K562 (cell line): Measurements from ENCODE around the gene IRS2. TPM values are rescaled to one million over a fixed set of nuclear protein-coding genes. Genes with fewer than 3 reads are reported as not detected.
A peak's percentile ranks its signal among the peaks of the same experiment; 100 is the strongest.

Experiments
- ATAC-seq: fragments of 200-7000 bp; cut with Tn5 transposase; 3 replicates; pipeline ENCODE4 v1.9.1; 2020; ENCODE audit warnings: moderate library complexity
- BruUV-seq: library from RNA; stranded (reverse); fragments of 400-500 nt; replicated peaks from 2 replicates; lab custom pipeline; 2021; lab: Mats Ljungman, UMichigan
- CTCF ChIA-PET: fragments of 300-600 bp; formaldehyde crosslinking; extraction: SDS; loops from one replicate; lab custom pipeline; 2021; ENCODE audit warnings: low intra/inter-chr PET ratio; lab: Yijun Ruan, JAX
- POLR2A ChIA-PET: fragments of 300-600, 350-650 bp; sonication (Branson Sonifier 250); formaldehyde crosslinking; extraction: SDS; loops from one replicate; lab custom pipeline; 2021; ENCODE audit warnings: antibody characterized with exemption, inconsistent platforms; lab: Yijun Ruan, JAX
- DNase-seq, 4 experiments: peaks; one replicate each; pipeline versions ENCODE4 v3.0.0 to v3.0.0-alpha.2; 2011 to 2018; ENCODE audit warnings: low spot score in 3 of 4, mixed read lengths in 3 of 4; ENCODE audit errors: extremely low read depth in 1 of 4
- FAIRE-seq: peaks from 2 replicates; lab custom pipeline; 2011; peaks lifted over from hg19 to GRCh38; lab: Jason Lieb, UNC
- H2AFZ ChIP-seq: 2 replicates; pipeline ENCODE4 v1.6.0; 2011; ENCODE audit warnings: low read depth, low read length, control low read depth, inconsistent platforms
- H3K27ac ChIP-seq: fragments of 200-600 bp; 3 replicates; pipeline ENCODE4 v1.8.0; 2011; ENCODE audit warnings: low read depth, mild to moderate bottlenecking, control low read depth, inconsistent platforms, low read length, moderate library complexity, mixed read lengths; ENCODE audit errors: extremely low read depth
- H3K27me3 ChIP-seq, 2 experiments: fragments of 300-600 bp in 1 of 2; 2 replicates in 1 of 2; 3 replicates in 1 of 2; pipeline versions ENCODE4 v1.6.0 to v1.8.0; 2011; ENCODE audit warnings: inconsistent platforms in 2 of 2, low read length in 2 of 2, mild to moderate bottlenecking in 1 of 2, mixed read lengths in 1 of 2, moderate library complexity in 1 of 2; ENCODE audit not compliant: control insufficient read depth in 2 of 2, insufficient read depth in 2 of 2
- H3K36me3 ChIP-seq: fragments of 300-600 bp; 3 replicates; pipeline ENCODE4 v1.8.0; 2011; ENCODE audit warnings: mild to moderate bottlenecking, low read length, inconsistent platforms; ENCODE audit not compliant: control insufficient read depth, insufficient read depth
- H3K4me1 ChIP-seq, 2 experiments: fragments of 200-600 bp in 1 of 2; replicated peaks in 1 of 2; 2 replicates in 1 of 2; 3 replicates in 1 of 2; pipeline versions ENCODE4 v1.5.1 to v1.8.0; 2011; ENCODE audit warnings: inconsistent platforms in 2 of 2, low read length in 2 of 2, mild to moderate bottlenecking in 1 of 2, mixed read lengths in 1 of 2, moderate library complexity in 1 of 2; ENCODE audit not compliant: control insufficient read depth in 2 of 2, insufficient read depth in 2 of 2
- H3K4me2 ChIP-seq: 2 replicates; pipeline ENCODE4 v1.6.1; 2011; ENCODE audit warnings: low read length, control low read depth, inconsistent platforms, mixed read lengths; ENCODE audit not compliant: insufficient read depth
- H3K4me3 ChIP-seq: fragments of 200-600 bp; sonication (generic), shearing (Covaris generic); 2 replicates; pipeline ENCODE4 v1.5.1; 2016; ENCODE audit warnings: control low read depth, inconsistent platforms
- H3K79me2 ChIP-seq: fragments of 200-600 bp; 3 replicates; pipeline ENCODE4 v1.8.0; 2011; ENCODE audit warnings: low read length, inconsistent platforms; ENCODE audit not compliant: control insufficient read depth, insufficient read depth
- H3K9ac ChIP-seq, 2 experiments: 2 replicates each; pipeline versions ENCODE4 v1.6.0 to v1.6.1; 2011; ENCODE audit warnings: low read depth in 2 of 2, low read length in 2 of 2, control low read depth in 1 of 2, inconsistent platforms in 1 of 2, mild to moderate bottlenecking in 1 of 2, mixed read lengths in 1 of 2; ENCODE audit not compliant: insufficient read depth in 1 of 2
- H3K9me1 ChIP-seq: one replicate; pipeline ENCODE4 v1.6.0; 2011; ENCODE audit warnings: inconsistent platforms, mild to moderate bottlenecking, low read length, moderate library complexity; ENCODE audit not compliant: control insufficient read depth, insufficient read depth
- H3K9me3 ChIP-seq: replicated peaks from 2 replicates; pipeline ENCODE4 v1.5.1; 2011; ENCODE audit warnings: low read depth, low read length, inconsistent platforms; ENCODE audit not compliant: control insufficient read depth, insufficient read depth
- H4K20me1 ChIP-seq: replicated peaks from 2 replicates; pipeline ENCODE4 v1.6.1; 2011; ENCODE audit warnings: low read length, inconsistent platforms, mixed read lengths; ENCODE audit not compliant: control insufficient read depth, insufficient read depth
- BHLHE40 ChIP-seq: IDR thresholded peaks from 2 replicates; pipeline ENCODE4 v1.6.1; 2011; ENCODE audit warnings: low read length, improper control_type of control experiment
- CBFA2T3 ChIP-seq: fragments of 450-650 bp; IDR thresholded peaks from 2 replicates; pipeline ENCODE4 v1.6.1; 2017
- E2F3 ChIP-seq: fragments of 250-450 bp; sonication (Bioruptor Pico); IDR thresholded peaks from 2 replicates; pipeline ENCODE4 v1.4.0; 2020; ENCODE audit warnings: mild to moderate bottlenecking
- KLF1 ChIP-seq: fragments of 450-650 bp; IDR thresholded peaks from 2 replicates; pipeline ENCODE4 v1.6.1; 2016; ENCODE audit warnings: missing genetic modification characterization, missing compliant biosample characterization
- MEIS2 ChIP-seq: fragments of 450-650 bp; IDR thresholded peaks from 2 replicates; pipeline ENCODE4 v1.6.1; 2014; ENCODE audit warnings: mild to moderate bottlenecking; ENCODE audit not compliant: partially characterized antibody
- TCF3 ChIP-seq: sonication (generic); formaldehyde crosslinking; IDR thresholded peaks from 2 replicates; pipeline ENCODE4 v1.4.0; 2020; ENCODE audit warnings: mild to moderate bottlenecking, missing genetic modification reagents
- ZNF24 ChIP-seq: fragments of 450-650 bp; IDR thresholded peaks from 2 replicates; pipeline ENCODE4 v1.6.1; 2016
- WGBS: fragments of 100-300 bp; shearing (Covaris generic); methylation state at CpG from one replicate; pipeline ENCODE4 v1.1.6; 2016; ENCODE audit warnings: low coverage, mixed read lengths; ENCODE audit not compliant: insufficient coverage; ENCODE audit errors: missing lambda C conversion rate; 5-methylcytosine and 5-hydroxymethylcytosine counted together
- in situ Hi-C: fragments of 300-500 bp; cut with MboI; formaldehyde crosslinking; loops from 4 replicates; pipeline ENCODE4 v1.15.0; 2018; ENCODE audit warnings: inconsistent platforms, mixed read lengths
- intact Hi-C: fragments of 100-400 bp; cut with micrococcal nuclease; formaldehyde crosslinking; loops from 2 replicates; pipeline ENCODE4 v1.14.2; 2022
- polyA plus RNA-seq, 8 experiments: library from polyadenylated mRNA; depleted of rRNA in 4 of 8; stranded (reverse) in 5 of 8; unstranded in 3 of 8; fragments of >200 nt; fragmentation: Nextera tagmentation in 2 of 8; fragmentation: Illumina TruSeq in 1 of 8; extraction: Ambion mirVana in 2 of 8; extraction: Trizol in 1 of 8; gene quantifications; 2 replicates each; pipeline versions ENCODE4 v1.2.1 to v1.2.3, GENCODE V29; 2011 to 2014; ENCODE audit warnings: inconsistent platforms in 1 of 8, missing spikeins in 1 of 8
- total RNA-seq, 7 experiments: library from RNA; depleted of rRNA in 6 of 7; stranded (reverse); fragments of >200 nt in 6 of 7; fragmentation: Illumina TruSeq in 2 of 7; extraction: Trizol in 2 of 7; gene quantifications; 2 replicates each; pipeline versions ENCODE4 v1.2.1 to v1.2.3, GENCODE V29; 2011 to 2021; ENCODE audit warnings: low replicate concordance in 1 of 7

IRS2 gene
- total and polyA plus RNA-seq, 9 of the 15 experiments (the other 6 are each of a cell fraction or from before 2014, with no cell fraction given), result 0.36 to 4.6 (median 0.63) TPM

GRCh38 chr13:109735436-109735966 lies 50.9 kb downstream of the IRS2 start:
- DNase-seq (no peak), FAIRE-seq (no peak), ATAC-seq (no peak)
- Histone ChIP-seq H3K27me3 (peaks cover 6 to 10% of the 10 kb centered on the region in 2 experiments; a peak in 3 of 5 replicates), H3K36me3 (no peaks in the 10 kb centered on the region), H4K20me1 (no peaks in the 10 kb centered on the region), H3K9me1 (no peaks in the 10 kb centered on the region), H3K4me2 (no peak overlapping the region), H3K27ac (no peak overlapping the region), H2AFZ (no peak overlapping the region), H3K4me1 (peaks cover 0 to 5% of the 10 kb centered on the region in 2 experiments; a peak in 4 of 5 replicates), H3K4me3 (no peak overlapping the region), H3K9me3 (no peaks in the 10 kb centered on the region), H3K9ac (no peak overlapping the region), H3K79me2 (no peaks in the 10 kb centered on the region)
- ChIA-PET CTCF (no interaction called here), POLR2A (no interaction called here)
- in situ Hi-C loops (no loop called here), intact Hi-C loops (no loop called here)
- BruUV-seq, result no TSS peak
- 16% methylated on average over 4 of the region's 4 CpGs for WGBS
- TF ChIP-seq MEIS2 (peak; percentile 54), CBFA2T3 (0 out of 2 replicates have a peak, but pooled peaks have one; percentile 3), E2F3 (CRISPR knock-in tag) (no peak), ZNF24 (no peak), TCF3 (0 out of 2 replicates have a peak, but pooled peaks have one; percentile 11), BHLHE40 (no peak), KLF1 (tag) (no peak)
